HUDEP-2 (cell line): ENCODE data around the gene UBL7.

Experiments
- DNase-seq, 76 experiments: peaks; one replicate each; lab custom pipeline; 2025; ENCODE audit not compliant: unreplicated experiment in 76 of 76; lab: John Stamatoyannopoulos, UW

The UBL7 gene

GRCh38 chr15:74424901-74425528 lies 35.9 kb downstream of the UBL7 start:
- DNase-seq: no peak

- DNase-seq: peak in 43 of 76 experiments; percentile 17 to 65 (median 41)
Measured at GRCh38 chr15:74423431-74424257, 37.3 kb downstream of the UBL7 start.

GRCh38 chr15:74422652-74423430 lies 38.1 kb downstream of the UBL7 start:
- peak in 2 of 76 experiments; percentile 12 to 22 for DNase-seq

- no peak for DNase-seq
Measured at GRCh38 chr15:74422265-74422651, 38.7 kb downstream of the UBL7 start.

GRCh38 chr15:74421302-74422245 lies 39.4 kb downstream of the UBL7 start:
- DNase-seq: no peak

- peak in 72 of 76 experiments; percentile 16 to 90 (median 75) for DNase-seq
Measured at GRCh38 chr15:74420193-74420905, 40.6 kb downstream of the UBL7 start.

- DNase-seq: no peak
Measured at GRCh38 chr15:74419432-74419831, 41.5 kb downstream of the UBL7 start.

GRCh38 chr15:74418575-74419338 lies 42.2 kb downstream of the UBL7 start:
- DNase-seq: no peak

- DNase-seq: no peak
Measured at GRCh38 chr15:74417670-74418069, 43.3 kb downstream of the UBL7 start.

- DNase-seq: no peak
Measured at GRCh38 chr15:74417225-74417624, 43.7 kb downstream of the UBL7 start.

GRCh38 chr15:74415966-74416916 lies 44.7 kb downstream of the UBL7 start:
- no peak for DNase-seq

GRCh38 chr15:74414603-74415338 lies 46.2 kb downstream of the UBL7 start:
- no peak for DNase-seq

GRCh38 chr15:74414081-74414580 lies 46.8 kb downstream of the UBL7 start:
- DNase-seq: no peak

- no peak for DNase-seq
Measured at GRCh38 chr15:74413350-74414080, 47.4 kb downstream of the UBL7 start.

GRCh38 chr15:74412159-74412558 lies 48.8 kb downstream of the UBL7 start:
- DNase-seq: no peak

GRCh38 chr15:74411686-74412085 lies 49.3 kb downstream of the UBL7 start:
- no peak for DNase-seq
